ENCODE data around the gene PTGER3.
"Not testable (repeated sequence)": the region's sequence is repeated elsewhere in the genome, so short reads cannot be mapped to it uniquely, and the experiment has no call there.

Gene PTGER3

DNA sequence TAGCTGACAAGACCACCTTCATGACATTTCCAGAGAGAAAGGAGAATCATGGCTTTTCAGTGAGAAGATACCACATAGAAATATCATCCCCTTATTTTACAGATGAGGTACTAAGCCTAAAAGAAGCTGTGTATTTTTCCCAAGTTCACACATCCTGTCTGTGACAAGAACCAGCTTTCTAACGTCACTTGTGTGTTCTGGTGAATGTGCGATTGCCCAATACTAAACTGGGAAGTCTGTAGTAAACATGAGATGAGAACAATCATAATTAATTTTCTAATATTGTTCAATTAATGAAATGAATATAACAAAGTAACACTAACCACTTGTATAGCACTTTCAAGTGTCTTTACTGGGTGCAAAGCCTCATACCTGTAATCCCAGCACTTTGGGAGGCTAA is 46.0 kb downstream of the PTGER3 start:
- no peak for DNase-seq

GRCh38 chr1:70997793-70998192 is 49.8 kb downstream of the PTGER3 start:
- DNase-seq = no peak

GRCh38 chr1:70994753-70995268 is 52.8 kb downstream of the PTGER3 start:
- no peak for DNase-seq

DNA sequence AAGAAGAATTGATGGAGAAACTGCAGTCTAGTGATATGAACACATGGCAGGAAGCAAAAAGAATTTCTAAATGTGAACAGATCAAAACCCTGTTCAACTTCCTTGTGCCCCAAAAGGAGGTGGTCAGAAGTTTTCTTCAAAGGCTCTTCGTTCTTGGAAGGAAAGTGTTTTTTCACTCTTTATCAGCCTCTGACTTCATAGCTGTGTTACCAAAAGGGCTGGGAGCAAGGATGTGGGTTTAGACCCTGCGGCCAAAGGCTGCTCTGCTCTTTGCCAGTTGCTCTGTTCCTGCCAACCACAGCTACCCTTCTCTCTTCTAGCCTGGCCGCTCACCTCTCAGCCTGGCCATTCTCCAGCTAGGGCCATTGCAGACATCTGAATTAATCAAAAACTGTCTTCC is 53.8 kb downstream of the PTGER3 start:
- DNase-seq = no peak

GRCh38 chr1:70992521-70992920 is 55.1 kb downstream of the PTGER3 start:
- no peak for DNase-seq

DNA sequence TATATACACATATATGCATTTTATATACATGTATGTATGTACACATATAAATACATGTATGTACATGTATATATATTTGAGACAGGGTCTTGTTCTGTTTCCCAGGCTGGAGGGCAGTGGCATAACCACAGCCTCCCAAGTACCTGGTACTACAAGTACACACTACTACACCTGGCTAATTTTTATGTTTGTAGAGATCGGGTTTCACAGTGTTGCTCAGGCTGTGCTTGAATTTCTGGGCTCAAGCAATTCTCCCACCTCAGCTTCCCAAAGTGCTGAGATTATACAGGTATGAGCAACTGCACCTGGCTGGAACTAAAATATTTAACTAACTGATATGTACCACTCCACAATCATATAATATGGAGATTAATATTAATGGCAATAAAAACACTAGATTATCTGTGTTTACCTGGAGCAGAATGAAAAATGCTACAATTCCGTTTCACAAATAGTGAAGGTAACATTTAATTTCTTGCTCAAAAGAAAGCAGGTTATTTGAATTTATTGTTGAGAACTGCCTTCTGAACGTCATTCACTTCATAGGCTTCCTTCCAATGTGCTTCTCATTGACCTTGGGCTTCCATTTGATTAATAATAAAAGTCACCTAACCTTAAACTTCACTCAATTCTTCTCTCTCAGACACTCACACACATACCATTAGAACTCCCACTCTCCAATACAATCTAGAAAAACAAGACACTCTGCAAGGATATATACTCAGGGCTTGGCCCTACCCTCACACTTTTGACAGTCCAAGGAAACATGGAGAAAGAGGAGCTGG is 57.0 kb downstream of the PTGER3 start:
- no peak for DNase-seq

DNA sequence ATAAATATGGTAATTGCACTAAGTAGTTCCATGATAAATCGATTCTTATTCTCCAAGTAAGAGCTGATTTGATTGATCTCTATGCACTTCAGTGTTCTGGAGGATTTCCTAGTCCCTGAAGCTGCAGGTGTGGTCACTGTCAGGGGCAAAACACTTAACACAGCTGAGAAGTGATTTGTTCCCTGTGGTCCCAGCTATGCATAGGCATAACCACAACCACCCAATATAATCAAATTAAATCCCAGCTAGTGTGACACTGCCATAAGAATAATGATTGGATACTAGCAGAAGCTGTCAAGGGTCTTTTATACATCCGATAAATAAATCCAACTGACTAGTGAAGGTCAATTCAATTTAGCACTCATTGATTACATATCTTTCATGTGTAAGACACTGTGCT is 60.1 kb downstream of the PTGER3 start:
- no peak for DNase-seq

DNA sequence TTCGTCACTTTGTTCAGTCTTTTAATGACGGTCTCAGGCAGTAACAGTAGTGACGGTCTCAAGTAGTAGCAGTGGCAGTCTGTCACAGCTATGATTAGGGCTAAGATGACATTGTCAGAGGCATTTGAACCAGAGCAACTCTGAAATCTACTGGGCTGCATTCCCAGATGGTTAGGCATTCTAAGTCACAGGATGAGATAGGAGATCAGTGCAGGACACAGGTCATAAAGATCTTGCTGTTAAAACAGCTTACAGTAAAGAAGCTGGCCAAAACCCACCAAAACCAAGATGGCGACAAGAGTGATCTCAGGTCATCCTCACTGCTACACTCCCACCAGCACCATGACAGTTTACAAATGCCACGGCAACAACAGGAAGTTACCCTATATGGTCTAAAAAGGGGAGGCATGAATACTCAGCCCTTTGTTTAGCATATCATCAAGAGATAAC is 61.8 kb downstream of the PTGER3 start:
- not testable (repeated sequence) for DNase-seq

DNA sequence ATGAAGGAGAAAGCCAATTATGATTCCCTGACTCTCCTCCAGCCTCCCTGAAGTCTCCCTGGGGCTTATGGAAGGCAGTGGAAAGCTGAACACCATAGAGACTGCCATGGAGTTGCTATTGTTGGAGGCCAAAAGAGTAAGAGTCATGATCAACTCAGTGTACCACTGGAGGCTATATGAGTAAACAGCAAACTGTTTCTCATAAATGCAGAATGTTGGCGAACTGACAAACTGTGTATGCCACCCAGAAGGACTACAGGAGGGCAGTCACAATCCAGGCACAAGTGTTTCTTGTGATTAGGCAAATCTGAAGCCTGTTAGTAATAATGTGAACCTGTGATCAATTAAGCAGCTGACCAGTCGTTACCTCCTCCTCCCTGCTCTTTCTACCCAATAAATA is 62.3 kb downstream of the PTGER3 start:
- DNase-seq = not testable (repeated sequence)

- no peak for DNase-seq
These were observed 67.3 kb downstream of the PTGER3 start for GRCh38 chr1:70980361-70980760.

GRCh38 chr1:70979881-70980280 is 67.7 kb downstream of the PTGER3 start:
- DNase-seq = no peak

DNA sequence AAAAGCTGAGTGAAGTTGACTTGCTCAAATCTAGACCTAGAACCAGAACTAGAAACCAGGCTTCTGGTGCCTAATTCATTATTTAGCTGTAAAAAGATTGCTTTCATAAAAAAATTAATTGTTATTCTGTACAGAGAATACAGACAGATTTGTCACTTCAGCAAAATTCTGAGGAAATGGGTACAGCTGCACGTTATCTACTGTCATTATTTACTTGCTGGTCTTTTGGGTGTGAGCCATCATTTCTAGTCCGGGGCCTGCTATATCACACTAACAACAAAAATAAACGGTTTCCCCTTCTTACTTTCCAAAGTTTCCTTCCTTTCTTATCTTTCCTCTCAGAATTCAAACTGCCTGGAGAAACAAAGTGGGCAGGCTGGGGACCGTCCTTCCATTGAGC is 68.3 kb downstream of the PTGER3 start:
- DNase-seq = no peak

- DNase-seq = no peak
These were observed 69.0 kb downstream of the PTGER3 start for GRCh38 chr1:70978623-70979022.

GRCh38 chr1:70977575-70977974 is 70.0 kb downstream of the PTGER3 start:
- DNase-seq = no peak

GRCh38 chr1:70977041-70977440 is 70.6 kb downstream of the PTGER3 start:
- no peak for DNase-seq

- no peak for DNase-seq
These were observed 73.9 kb downstream of the PTGER3 start for GRCh38 chr1:70973754-70974153.

DNA sequence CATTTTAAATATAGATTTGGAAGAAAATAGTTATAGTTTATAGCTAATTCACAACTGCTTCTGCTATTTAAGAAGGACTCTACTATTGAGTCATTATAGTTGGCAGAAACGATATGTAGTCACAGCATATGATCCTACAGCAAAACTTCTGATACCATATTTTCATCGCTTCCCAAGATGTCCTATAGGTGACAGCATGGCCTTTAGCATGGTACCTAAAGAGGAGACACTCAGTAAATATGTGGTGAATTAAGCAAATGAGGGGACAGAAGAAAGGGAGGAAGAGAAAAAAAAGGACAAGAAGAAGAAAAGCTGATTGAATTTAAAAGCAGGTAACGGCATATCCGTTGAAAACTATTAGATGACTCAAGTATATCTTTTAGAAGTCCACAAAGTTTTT is 77.2 kb downstream of the PTGER3 start:
- DNase-seq = no peak

DNA sequence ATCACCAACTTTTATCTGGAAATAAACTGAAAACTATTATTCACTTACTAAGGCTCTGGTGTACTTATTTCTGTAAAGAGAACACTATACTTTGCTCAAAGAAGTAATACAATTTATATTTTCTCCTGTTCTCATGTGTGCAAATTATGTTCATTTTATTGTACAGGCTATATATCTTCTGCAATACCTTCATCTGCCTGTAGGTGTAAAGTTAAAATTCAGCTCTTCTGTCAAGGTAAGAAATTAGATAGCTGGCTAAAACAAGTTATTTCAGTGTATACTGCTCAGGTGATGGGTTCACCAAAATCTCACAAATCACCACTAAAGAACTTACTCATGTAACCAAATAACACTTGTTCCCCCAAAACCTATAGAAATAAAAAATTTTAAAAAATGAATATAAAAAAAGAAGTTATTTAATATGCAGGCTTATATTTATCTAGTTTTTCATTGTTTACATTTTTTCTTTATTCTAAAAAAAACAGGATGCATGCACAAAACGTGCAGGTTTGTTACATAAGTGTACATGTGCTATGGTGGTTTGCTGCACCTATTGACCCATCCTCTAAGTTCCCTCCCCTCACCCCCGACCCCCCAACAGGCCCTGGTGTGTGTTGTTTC is 81.5 kb downstream of the PTGER3 start:
- no peak for DNase-seq

DNA sequence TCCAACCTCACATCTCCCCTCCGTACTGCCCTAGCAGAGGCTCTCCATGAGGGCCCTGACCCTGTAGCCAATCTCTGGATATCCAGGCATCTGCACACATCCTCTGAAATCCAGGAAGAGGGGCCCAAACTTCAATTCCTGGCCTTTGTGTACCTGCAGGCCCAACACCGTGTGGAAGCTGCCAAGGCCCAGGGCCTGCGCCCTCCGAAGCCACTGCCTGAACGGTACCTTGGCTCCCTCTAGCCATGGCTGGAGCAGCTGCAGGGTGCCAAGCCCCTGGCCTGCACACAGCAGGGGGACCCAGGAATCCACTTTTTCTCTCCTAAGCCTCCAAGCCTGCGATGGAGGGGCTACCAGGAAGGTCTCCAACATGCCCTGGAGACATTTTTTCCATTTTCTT is 84.2 kb downstream of the PTGER3 start:
- no peak for DNase-seq

GRCh38 chr1:70961374-70961975 is 86.1 kb downstream of the PTGER3 start:
- no peak for DNase-seq

GRCh38 chr1:70948396-70949017 is 99.1 kb downstream of the PTGER3 start:
- no peak for DNase-seq

- DNase-seq = no peak
These were observed 99.8 kb downstream of the PTGER3 start for GRCh38 chr1:70947835-70948234.

DNA sequence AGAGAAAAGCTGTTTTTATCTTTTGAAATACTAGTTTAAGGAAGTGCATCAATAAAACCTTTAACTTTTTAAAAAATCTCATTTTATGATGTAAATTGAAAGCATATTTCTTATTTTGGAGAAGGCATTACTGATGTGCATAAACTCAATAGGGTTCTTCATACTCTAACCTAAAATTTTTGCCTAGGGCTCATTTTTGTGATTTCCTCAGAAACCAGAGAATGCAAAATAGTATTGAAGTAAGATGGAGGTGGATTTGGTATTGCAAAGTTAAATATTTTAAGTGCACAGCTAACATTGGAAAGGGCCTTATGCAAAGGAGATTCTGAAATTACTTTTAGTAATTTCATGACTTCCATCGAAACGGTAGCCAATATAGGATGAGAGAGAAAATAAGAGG is 101.9 kb downstream of the PTGER3 start:
- DNase-seq = no peak

DNA sequence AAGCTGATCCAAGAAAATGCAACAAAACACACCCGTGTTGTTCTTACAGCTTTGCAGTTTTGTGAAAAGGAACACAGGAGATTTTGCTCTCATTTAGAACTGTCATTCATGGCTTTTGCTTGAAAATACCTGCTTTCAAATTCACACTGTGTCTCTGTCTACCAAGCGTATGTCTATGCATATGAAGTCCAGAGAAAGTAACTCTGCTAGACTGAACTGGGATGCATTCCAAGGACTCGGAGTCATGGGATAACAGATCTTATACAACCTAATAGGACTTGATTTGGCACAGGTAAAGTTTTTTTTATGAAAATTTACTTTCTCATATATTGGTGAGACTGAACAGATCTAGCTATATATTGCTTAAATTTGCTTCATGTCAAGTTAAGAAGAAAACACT is 102.4 kb downstream of the PTGER3 start:
- no peak for DNase-seq

All from activated naive CD4-positive, alpha-beta T cell (primary cell).